HG03558 (cell line): ENCODE measurements around the gene LRRC49.
"Not testable (repeated sequence)": the region's sequence is repeated elsewhere in the genome, so short reads cannot be mapped to it uniquely, and the experiment has no call there.

Experiments used
- ATAC-seq: cut with Tn5 transposase; IDR thresholded peaks from one replicate; pipeline ENCODE4 v1.9.1; 2021; ENCODE audit warnings: moderate number of reproducible peaks; ENCODE audit not compliant: unreplicated experiment; ENCODE audit errors: extremely low read depth

LRRC49 gene

DNA sequence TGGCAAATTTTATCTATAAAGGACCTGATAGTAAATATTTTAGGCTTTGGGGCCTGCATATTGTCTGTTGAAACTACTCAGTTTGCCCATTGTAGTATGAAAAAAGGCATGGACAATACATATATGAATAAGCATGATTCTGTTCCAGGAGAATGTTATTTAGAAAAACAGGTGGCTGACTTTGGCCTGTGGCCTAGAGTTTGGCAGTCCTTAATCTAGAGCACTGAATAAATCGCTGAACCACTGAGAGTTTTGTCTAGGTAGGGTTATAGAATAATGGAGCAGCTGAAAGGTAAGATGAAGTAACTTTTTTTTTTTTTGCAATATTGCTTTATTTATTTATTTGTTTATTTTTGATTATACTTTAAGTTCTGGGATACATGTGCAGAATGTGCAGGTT lies 75.0 kb downstream of the LRRC49 start:
- no peak for ATAC-seq

- ATAC-seq, result no peak
Observed at GRCh38 chr15:70974004-70974832, 81.6 kb downstream of the LRRC49 start.

DNA sequence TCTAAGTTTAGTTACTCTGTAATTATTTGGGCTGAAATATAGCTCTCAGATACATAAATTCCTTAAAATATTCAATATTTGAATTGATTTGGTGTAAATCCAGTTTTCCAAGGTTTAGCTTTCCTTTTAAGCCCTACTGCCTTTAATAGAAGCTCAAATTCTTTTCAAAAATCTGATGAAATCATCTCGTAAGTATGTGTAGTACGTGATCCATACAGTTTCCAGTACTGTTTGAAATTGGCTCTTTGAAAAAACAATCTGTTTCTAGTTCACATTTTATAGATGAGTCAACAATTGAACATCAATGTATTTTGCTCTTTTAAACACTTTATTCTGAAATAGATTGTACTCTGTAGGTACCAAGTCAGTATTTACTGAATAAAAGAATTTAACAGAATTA lies 84.2 kb downstream of the LRRC49 start:
- ATAC-seq, result no peak

DNA sequence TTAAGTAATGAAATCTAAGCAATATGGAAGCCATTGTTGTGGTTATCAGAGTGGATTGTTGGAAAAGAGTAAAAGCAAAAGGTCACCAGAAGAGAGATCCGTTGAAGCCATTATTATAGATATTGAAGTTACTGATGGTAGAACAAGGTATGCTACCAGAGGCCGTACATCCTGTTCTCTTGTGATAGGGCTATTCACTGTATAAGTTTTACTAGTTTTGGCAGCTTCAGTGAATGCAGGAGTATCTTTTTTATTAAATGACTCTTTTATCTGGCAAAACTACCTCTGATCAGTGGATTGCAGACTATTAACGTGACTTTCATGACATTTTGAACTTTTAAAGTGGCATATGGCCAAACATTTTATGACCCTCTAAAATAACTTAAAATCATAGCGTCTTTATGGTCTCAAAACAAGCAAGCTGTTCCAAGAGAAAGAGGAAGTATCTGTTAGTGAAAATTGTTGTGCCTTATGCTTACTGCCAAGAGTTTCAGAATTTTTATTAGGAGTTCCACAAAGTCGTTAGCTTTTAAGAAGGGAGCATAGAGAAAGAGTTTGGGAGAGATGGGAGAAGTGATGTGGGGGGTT lies 102.9 kb downstream of the LRRC49 start:
- no peak for ATAC-seq

DNA sequence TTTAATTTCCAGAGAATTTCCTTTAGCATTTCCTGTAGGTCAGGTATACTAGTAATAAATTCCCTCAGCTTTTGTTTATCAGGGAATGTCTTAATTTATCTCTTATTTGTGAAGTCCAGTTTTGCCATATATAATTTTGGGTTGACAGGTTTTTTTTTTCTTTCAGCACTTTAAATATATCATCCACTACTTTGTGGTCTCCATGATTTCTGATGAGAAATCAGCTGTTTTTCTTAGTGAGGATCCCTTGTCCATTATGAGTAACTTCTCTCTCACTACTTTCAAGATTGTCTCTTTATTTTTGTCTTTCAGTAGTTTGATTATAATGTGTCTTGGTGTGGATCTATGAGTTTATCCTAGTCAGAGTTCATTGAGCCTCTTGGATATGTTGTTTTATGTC lies 105.7 kb downstream of the LRRC49 start:
- ATAC-seq, result no peak

DNA sequence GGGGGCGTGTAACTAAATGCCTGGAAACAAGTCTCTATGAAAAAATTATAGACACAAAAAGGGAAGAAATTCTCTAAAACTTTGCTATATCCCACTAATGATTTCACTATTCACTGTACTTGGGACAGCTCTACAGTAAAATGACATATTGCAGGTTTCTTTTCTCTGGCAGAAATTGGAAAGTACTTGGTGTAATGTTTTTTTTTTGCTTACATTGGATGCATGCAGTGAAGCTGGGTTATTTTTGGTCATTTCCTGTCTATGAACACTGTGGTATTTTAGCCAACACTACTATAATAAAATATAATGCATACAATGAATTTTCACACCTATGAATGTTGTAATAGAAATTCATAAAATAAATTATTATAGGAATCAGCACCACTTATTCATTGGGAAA lies 109.7 kb downstream of the LRRC49 start:
- ATAC-seq, result no peak

DNA sequence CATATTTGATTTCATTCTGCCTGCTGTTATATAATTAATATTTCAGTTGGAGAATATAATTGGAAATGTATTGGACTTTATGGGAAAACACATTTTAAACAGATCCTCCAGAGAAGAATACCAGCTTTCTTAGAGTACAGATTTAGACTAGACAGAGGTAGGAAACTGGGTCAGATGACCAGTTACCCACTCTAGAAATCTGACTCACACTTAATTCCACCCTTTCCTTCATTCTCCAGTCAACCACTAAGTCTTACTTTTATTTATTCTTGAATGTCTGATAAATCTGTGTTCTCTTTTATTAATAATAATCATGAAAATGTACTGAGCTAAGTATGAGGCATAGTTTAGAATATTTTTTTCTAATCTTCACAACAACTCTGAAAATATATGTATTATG lies 110.7 kb downstream of the LRRC49 start:
- ATAC-seq, result no peak

DNA sequence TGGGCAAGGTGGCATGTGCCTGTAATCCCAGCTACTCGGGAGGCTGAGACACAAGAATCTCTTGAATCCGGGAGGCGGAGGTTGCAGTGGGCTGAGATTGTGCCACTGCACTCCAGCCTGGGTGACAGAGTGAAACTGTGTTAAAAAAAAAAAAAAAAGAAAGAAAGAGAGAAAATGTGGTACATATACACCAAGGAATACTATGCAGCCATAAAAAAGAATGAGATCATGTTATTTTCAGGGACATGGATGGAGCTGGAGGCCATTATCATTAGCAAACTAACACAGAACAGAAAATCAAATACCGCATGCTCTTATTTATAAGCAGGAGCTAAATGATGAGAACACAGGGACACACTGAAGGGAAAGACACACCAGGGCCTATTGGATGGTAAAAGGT lies 111.9 kb downstream of the LRRC49 start:
- ATAC-seq, result not testable (repeated sequence)

- no peak for ATAC-seq
Observed at GRCh38 chr15:71005895-71006294, 113.3 kb downstream of the LRRC49 start.

GRCh38 chr15:71008250-71008870 lies 115.7 kb downstream of the LRRC49 start:
- ATAC-seq, result no peak

DNA sequence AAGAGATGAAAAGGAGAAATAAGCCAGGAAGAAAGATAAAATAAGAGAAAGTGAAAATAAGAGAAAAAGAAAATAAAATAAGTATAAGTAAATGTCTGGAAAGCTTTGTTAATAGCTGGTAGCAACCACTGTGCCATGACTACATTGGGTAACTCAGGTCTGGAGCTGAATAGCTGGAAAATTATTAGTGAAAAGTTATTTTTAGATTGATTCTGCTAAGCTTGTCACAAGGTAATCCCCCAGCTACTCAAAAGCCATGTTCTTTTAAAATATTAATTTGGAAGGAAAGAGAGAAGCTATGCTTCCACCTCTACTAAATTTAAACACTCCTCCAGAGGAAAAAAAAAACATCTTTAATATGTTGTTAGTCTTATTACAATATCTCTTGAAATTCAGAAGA lies 117.8 kb downstream of the LRRC49 start:
- no peak for ATAC-seq

GRCh38 chr15:71010997-71011396 lies 118.4 kb downstream of the LRRC49 start:
- ATAC-seq, result no peak

DNA sequence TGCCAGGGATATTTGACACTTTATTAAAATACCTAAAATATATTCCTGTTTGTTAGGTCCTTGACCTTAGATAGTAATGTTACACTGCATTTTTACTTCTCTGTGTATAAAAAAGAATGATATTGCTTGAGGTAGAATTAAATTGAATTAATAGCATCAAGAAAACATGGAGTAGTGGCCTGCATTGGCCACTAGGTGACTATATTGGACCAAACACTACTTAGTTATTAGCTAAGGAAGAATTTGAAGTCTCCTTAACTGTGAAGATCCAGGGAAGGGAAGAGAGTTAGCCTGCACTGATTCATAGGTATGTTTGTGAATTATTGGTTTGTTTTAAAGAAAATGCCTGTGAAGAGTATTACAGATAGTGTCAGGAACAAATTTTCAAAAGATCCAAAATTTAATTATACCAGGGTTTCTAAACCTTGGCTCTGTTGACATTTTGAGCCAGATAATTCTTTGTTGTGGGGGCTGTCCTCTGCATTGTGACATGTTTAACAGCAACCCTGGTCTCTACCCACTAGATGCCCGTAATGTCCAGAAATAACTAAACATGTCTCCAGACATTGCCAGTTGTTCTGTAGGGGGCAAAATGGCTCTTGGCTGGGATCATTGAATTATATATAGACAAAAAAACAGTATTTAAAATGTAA lies 119.0 kb downstream of the LRRC49 start:
- ATAC-seq, result no peak

GRCh38 chr15:71013446-71013845 lies 120.8 kb downstream of the LRRC49 start:
- no peak for ATAC-seq

- no peak for ATAC-seq
Observed at GRCh38 chr15:71015342-71015741, 122.7 kb downstream of the LRRC49 start.

GRCh38 chr15:71031232-71031631 lies 138.6 kb downstream of the LRRC49 start:
- not testable (repeated sequence) for ATAC-seq

- not testable (repeated sequence) for ATAC-seq
Observed at GRCh38 chr15:71035478-71035877, 142.9 kb downstream of the LRRC49 start.

DNA sequence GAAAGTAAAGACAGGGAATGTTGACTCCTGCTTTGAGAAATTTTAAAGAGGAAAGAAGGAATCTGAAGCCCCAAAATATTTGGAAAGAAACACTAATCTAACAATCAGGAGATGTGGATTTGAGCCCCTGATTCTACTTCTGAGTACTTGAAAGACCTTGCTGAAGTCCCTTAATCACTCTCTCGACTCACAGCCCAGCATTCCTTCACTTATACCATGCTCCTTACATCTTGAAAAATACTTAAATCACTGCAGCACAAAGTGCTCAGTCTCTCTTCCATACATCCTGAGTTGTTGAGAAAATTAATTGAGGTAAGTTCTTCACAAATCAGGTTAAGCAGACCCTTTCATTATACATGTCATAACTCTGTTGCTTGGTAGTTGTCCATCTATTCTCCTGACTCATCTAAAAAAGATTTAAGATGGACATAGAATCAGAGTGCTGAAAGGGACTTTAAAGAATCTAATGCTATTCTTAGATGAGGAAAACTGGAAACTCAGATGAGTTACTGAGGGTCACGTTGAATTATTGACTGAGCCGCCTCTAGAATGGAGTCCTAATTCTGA lies 149.8 kb downstream of the LRRC49 start:
- no peak for ATAC-seq

GRCh38 chr15:71043373-71043772 lies 150.7 kb downstream of the LRRC49 start:
- ATAC-seq, result no peak

- no peak for ATAC-seq
Observed at GRCh38 chr15:71044006-71044405, 151.4 kb downstream of the LRRC49 start.

- ATAC-seq, result not testable (repeated sequence)
Observed at GRCh38 chr15:71046146-71046545, 153.5 kb downstream of the LRRC49 start.
